SIG-M5 treated with dmso at 0.1 percent for 504 hours (cell line): ENCODE data around the gene SHH.

Experiments used
- DNase-seq: peaks from one replicate; lab custom pipeline; 2025; ENCODE audit not compliant: unreplicated experiment; lab: John Stamatoyannopoulos, UW

Gene SHH

DNA sequence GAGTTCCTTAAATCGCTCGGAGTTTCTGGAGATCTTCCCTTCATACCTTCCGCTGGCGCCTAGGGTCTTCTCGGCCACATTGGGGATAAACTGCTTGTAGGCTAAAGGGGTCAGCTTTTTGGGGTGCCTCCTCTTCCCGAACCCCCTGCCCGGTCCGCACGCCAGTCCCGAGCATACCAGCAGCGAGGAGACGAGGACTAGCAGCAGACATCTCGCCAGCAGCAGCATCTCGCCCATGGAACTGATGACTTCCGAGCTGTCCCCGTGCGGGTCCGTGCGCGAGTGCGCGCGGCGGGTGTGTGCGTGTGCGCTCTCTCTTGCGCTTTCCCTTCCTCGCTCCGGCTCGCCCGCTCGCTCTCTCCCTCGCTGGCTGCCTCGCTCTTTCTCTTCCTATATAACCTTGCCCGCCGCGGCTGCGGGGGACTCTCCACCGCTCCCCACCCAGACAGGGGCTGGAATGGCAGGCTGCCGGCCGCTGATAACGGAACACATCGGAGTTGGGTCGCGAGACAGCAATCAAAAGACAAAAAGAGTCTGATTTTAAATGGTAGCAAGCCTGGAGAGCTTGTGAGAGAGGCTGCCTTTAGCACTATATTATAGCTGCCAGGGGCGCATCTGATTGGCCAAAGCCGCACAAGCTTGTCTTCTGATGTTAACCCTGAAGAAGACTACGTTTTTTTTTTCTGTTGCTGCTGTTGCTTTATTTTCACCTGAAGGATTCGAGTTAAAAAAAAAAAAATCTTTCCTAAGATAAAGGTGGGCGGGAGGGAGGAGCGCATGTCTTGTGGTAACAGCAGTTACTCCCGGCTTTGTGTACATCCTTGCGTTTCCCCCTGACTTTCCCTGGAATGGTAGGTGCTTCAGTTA, at the start of gene SHH:
Gene SHH (minus strand): TSS at position 569 of the 867 bp plus-strand sequence. CDS start 341 bp downstream, at position 228.
- no peak for DNase-seq

DNA sequence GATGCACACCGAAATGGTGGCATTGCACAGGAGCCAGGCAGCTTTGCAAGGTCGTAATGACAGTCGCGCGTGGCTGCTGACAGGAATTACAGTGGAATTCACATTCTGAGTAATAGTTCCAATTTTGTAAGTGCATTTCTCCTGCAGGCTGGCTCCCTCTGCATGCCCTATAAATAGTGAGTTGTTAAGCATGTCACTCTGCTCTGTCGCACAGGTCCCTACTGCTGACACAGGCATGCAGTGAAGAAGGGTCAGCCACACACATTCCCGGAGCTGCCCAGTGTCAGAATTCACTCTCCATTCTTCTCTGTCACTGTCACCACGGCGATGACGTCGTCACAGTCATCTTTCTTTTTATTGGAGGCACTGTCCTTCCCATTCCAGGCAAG, 49.2 kb upstream of the SHH start:
- DNase-seq, result no peak

DNA sequence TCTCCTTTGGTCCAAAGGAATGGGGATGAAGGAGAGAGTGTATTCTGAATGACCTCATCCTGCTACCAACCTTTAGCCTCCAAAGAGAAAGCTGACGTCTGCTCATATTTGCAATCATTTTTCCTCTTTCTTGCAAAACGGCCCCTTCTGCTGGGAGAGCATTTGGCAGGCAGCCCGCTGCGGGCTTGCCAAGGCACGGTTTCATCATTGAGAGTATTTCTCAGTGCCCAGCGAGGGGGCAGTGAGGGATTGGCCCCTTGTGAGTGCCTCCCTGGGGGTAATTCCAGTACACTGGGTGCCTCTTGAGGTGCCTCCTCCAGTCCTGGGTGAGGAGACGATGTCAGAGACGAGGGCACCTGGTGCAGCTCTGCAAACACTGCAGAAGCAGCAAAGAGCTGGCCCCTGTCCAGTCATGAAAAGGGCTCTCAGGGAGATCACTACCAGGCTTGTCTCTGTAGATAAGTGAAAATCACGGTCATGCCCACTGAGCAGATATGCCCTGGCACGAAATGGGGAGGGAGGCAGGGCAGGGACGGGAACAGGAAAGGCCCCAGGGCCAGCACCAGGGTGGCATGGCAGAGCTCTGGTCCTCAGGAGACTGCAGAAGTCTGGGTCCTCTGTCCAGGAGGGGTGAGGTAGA, 48.7 kb upstream of the SHH start:
- DNase-seq, result peak; percentile 10

DNA sequence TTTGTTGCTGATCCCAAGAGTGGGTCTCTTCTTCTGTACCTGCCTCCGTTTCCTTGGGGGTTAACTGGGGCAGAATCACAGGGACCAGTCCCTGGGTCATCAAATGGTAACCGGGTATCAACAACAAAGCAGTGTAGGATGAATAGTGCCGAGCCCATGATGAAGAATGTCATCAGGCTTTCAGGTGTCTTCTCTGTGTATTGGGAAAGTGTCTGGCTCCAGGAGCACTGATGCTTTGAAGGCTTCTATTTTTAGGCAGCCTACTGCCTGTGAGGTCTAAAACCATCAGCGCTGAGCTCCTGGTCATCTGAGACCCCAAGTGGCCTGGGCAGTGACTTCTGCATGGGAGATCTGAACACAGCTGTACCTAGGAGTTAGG, 48.2 kb upstream of the SHH start:
- no peak for DNase-seq

DNA sequence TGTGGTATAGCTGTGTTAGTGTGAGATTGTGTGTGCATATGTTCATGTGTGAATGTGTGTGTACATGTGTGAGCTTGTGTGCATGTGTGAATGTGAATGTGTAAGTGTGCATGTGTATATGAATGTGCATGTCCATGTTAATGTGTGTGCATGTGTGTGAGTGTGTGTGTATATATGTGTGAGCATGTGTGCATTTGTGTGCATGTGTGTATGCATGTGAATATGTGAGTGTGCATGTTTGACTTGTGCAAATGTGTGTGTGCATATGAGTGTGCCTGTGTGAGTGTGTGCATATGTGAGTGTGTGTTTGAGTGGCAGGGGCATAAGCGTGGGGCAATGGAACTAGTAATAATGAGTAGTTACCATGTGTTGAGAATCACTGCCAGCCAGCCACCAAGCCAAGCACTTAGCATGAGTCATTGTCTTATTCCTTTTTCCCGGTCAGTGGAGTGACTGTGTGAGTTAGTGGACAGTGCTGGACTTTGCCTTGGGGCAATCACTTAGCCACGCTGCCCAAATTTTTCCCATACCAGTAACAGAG, 46.3 kb upstream of the SHH start:
- no peak for DNase-seq

DNA sequence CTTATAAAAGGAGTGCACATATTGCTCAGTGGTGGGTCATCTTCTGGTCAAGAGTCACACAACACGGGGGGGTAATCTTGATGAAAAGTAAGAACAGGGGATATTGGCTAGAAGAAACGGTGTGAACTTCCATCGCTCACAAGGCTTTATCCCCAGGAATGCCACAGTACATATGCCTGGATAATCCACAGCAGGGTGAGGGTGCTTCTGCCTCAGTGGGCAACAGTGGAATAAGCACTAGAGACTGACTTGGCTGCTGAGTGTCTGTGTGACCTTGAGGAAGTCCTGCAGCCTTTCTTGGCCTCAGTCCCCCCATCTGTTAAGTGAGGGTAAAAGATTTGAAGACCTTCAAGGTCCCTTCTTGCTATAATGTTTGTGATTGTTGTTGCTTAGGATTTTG, 44.9 kb upstream of the SHH start:
- DNase-seq, result no peak

DNA sequence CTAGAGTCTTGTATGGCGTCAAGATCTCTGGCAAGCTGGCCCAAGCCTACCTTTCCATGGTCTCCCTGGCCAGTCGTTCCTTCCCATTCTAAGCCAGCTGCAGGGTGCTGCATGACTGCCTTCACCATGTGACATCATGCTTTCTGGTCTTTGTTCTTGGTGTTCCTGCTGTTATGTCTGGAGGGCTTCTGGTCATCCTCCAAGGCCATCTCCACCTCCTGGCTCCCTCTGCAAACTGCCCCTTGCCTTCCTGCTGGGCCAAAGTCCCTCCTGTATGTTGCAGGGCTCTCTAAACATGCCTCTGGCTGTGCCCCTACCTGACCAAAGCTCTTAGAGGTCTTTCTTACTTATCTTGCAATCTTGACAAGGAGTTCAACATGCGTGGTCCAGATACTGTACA, 44.4 kb upstream of the SHH start:
- DNase-seq, result no peak

DNA sequence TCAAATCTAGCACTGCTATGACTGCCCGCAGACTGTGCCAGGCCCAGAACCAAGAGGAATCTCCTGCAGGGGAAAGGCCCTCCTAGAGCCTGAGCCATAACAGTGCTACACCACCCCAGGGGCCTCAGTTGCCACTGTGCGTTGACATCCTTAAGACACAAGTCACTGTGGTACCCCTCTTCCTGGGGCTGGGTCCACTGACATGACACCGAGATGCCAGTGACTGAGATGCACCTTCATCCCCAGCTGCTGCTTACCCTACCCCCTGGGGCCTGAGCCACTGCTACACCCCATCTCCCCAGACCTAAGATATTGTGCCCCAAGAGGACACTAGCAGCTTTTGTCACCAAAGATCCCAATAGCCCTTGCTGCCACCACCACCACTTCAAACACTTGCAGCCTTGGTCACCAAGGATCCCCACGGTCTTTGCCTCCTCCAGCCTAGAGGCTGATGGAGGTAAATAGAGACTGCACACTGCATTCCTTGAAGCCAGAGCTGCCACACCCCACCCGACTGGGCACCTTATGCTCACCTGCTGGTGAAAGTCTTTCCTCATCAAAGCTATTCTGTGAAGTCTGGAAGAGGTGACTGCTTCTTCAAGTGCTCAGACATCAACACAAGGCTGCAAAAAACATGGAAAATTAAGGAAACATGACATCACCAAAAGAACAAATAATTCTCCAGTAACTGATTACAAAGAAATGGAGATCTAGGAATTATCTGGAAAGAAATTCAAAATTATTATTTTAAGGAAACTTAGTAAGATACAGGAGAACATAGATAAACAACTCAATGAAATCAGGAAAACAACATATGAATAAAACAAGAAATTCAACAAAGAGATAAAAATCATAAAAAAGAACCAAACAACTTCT, 40.4 kb upstream of the SHH start:
- DNase-seq, result no peak

DNA sequence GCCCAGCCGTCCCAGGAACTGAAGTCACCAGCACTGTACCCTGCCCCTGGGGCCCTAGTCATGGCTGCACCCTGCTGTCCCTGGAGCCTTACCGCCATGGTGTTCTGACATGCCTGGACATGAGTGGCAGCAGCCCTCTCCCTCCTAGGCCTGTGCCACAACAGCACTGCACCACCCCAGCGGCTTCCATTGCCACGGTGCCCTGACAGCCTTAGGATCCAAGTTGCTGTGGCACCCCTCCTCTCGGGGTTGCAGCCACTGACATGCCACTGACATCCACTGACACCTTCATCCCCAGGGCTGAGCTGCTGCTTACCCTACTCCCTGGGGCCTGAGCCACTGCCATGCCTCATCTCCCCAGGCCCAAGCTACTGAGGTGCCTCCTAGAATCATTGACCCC, 39.6 kb upstream of the SHH start:
- DNase-seq, result no peak

DNA sequence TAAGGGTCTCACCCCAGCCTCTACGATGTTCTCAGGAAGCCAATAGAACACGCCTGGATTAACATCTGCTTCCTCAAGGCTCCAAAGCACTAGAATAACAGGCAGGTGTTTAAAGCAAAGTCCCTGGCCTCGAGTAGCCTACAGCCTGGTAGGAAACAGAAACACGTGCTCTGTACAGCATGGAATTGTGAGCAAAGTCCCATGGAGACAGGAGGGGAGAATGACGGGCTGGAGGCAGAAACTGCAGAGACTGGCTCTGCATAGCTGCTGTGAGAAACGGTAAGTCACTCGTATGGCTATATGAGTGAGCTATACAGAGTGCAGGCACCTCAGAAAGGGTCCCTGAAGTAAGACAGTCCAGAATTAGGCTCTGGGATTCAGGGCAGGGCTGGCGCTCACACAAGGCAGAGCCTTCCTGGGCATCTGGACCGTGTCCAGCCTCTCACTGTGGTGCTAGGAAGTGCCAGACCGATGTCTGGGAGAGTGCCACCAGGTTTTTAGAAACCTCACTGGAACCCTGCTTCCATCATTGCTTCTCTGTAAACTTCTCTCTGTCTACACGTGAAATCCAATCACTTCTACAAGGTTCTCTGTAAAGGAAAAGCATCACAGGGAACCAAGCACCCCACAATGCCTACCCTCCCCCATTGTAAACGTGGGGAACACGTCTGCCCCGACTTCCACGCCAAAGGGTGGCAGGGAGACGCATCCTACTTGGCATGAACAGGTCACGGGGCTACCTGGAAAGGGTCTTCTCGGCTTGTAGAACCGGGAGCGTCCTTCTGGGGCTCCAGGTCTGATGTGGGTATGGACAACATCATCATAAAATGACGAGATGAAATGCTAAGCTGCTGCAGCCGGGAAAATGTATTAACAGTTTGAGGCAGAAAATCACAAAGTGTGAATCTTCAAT, 38.8 kb upstream of the SHH start:
- DNase-seq, result no peak

DNA sequence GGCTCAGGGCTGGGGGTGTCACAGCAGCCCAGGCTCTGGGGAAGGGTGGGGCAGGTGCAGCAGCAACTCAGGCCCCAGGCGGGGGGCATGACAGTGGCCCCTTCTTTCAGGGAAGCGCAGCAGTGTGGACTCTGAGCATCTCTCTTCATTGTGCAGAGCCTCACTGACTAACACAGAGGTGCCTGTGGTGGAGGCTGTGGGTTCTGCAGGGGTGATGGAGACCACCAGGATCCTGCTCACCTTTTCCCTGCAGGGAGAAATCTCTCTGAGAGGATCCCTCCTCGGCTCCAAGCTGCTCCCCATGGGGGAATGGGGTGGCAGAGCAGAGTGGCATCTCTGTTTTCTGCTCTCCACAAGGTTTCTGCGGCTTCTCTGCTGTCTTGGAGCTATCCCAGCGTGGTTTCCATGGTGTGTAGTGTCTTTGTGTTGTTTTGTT, 37.8 kb upstream of the SHH start:
- no peak for DNase-seq

DNA sequence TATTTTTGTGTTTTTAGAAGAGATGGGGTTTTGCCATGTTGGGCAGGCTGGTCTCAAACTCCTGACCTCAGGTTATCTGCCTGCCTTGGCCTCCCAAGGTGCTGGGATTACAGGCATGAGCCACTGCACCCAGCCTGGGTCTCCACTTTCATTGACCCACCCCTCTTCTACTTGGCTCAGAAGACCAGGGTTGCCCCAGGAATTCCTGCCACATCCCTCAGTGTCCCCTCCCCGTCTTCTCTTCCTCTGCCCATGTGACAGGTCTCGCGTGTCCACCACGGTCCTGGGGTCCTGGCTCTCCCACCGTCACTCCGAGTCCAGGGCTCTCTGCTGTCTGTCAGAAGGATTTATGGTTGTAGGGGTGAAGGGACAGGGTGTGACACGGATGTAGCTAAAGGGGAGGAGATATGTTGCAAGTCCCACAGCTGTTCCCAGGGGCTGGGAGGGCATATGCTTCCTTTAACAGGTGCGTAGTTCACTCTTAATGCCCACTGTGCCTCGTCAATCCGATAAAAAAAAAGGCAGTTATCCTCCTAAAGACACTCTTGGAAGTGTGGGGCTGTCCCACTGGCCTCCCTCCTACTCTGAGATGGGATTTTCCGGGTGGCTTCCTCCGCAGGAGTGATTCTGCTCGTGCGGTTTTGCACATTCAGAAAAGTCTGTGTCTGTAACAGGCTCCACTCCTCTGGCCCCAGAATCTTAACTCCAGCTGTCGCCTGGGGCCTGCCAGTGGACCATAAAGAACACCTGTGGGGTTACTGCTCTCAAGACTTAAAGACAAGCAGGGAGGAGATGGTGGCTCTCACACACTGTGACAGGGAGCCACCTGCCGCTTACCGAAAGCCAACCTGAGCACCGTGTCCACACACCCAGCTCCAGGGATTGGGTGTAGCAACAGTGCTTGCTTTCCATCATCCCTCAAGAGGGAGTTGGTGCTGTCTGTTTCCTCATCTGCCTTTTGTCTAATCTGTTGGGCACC, 36.7 kb upstream of the SHH start:
- no peak for DNase-seq

DNA sequence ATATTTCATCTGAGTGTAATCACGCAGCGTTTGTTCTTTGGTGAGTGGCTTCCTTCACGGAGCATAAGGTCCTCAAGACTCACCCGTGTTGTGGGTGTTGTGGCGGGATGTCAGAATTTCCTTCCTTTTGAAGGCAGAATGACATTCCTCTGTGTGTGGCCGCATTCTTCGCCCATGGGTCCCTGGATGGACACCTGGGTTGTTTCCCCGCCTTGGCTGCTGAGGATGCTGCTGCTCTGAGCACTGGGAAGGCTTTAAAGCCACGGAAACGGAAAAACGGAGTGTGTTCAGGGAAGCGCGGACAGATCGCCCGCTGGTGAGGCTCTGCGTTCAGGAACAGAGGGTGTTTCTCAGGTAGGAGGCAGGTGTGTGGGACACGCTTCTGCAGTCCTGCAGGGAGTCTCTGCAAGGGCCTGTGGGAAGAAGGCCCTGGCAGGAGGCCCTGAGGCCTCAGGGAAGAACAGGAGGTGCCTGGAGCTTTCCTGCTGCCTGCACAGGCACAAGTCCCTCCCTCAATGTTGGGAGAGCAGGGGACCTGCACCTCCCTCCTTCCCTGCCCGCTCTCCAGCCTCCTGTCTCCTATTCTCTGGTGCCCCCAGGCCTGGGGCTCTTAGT, 35.7 kb upstream of the SHH start:
- no peak for DNase-seq

DNA sequence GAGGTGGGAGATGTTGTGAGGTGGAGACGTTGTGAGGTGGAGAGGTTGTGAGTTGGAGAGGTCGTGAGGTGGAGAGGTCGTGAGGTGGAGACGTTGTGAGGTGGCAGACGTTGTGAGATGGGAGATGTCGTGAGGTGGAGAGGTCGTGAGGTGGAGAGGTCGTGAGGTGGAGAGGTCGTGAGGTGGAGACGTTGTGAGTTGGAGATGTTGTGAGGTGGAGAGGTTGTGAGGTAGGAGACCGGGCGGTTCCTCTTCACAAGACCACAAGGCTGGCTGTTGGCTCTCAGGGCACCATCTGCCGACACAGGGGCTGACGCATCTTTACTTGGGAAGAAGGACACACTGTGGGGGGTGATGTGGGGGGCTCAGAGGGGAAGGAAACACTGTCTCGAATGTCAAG, 34.7 kb upstream of the SHH start:
- no peak for DNase-seq

DNA sequence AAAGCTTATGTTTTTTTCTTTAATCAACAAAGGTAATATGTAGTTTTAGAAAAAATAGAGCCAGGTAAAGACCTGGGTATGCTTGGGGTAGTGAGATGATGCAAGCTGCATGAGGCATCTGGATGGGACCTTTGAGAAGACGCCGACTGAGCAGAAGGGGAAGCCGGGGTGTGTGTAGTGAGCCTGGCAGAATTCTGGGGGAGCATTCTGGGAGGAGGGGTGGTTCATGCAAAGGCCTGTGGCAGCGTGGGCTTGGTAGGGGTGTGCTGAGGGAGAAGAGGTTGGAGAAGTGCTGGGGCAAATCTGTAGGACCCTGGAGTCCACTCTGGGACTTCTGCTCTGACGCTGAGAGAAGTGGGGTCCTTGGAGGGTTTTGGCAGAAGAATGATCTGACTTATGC, 33.9 kb upstream of the SHH start:
- no peak for DNase-seq

DNA sequence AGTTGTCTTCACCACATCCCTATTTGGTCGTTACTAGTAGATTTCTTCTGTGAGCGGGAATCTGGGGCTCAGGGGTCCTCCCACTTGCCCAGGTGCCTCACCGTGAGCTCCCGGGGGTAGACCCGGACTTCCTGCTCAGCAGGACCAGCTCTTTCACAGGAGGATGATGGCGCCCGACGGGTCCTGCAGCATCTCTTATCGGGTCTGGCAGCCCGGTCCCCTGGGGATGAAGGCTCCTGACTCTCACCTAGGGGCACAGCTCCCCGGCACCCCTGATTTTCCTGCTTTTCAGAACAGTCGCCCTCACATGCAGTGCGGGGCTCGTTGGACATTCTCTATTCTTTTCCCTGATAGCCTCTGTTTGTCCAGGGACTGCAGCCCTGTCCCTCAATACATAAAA, 33.0 kb upstream of the SHH start:
- no peak for DNase-seq

DNA sequence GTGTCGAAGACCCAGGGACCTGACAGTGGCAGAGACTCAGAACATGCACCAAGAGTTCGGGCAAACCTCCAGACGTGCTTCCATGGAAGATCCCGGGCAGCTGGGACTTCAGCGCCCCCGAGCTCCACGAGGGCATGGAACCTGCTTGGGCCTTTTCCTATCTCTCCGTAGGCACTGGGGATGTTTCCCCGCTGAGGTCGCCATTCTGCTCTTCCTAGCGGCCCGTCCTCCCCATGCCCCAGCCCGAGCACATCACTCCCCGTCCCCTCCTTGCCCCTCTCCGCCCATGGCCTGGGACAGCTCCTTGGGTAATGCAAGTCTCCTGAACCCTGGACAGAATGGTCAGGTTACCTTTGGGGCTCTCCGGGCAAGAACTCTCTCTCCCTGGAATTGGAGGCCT, 32.3 kb upstream of the SHH start:
- no peak for DNase-seq

DNA sequence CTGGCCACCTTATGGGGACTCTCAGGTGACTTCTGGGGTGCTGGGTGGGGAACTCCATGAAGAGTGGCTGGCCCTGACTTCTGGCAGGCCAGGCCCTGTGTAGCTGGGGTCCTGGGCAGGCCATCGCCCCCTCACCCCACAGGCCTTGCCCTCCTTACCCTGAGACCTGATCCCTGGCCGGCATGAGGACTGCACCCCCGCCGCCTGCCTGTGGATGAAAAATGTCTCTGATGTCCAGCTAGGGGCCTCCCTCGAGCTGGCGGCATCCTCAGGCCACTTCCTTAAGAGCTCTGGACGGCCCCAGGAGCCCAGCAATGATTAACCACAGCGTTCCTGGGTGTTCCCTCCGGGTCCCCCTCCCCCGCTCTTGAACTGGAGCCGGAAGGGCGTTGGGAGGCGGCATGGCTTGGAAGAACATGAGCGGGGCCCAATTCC, 31.8 kb upstream of the SHH start:
- DNase-seq, result no peak
